Left renal cortex interstitium (tissue), 4 donors: ENCODE results near the gene OR1J2. TPM values are rescaled to one million over a fixed set of nuclear protein-coding genes. Genes with fewer than 3 reads are reported as not detected.
A peak's percentile ranks its signal among the peaks of the same experiment; 100 is the strongest.
"Not testable (repeated sequence)": the region's sequence is repeated elsewhere in the genome, so short reads cannot be mapped to it uniquely, and the experiment has no call there.

Experiments used
- DNase-seq, 4 donors: peaks; one replicate each; pipeline ENCODE4 v3.0.0-alpha.2; 2013; ENCODE audit warnings: low read depth in 4 of 4, low spot score in 2 of 4, missing footprints in 1 of 4
- polyA plus RNA-seq, 4 donors: library from polyadenylated mRNA; unstranded; fragments of 120-200 nt; gene quantifications; one replicate each; pipeline ENCODE4 v1.2.1, GENCODE V29; 2013; ENCODE audit not compliant: insufficient read length in 4 of 4

The OR1J2 gene, protein sequence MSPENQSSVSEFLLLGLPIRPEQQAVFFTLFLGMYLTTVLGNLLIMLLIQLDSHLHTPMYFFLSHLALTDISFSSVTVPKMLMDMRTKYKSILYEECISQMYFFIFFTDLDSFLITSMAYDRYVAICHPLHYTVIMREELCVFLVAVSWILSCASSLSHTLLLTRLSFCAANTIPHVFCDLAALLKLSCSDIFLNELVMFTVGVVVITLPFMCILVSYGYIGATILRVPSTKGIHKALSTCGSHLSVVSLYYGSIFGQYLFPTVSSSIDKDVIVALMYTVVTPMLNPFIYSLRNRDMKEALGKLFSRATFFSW
- polyA plus RNA-seq, result not detected

DNA sequence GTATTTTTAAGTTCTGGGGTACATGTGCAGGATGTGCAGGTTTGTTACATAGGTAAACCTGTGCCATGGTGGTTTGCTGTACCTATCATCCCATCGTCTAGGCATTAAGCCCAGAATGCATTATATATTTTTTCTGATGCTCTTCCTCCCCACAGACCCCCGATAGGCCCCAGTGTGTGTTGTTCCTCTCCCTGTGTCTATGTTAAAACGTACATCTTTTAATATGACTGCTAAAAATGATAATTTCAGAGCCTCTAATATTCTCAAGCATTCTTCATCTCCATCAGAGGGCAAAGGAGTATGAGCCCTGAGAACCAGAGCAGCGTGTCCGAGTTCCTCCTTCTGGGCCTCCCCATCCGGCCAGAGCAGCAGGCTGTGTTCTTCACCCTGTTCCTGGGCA lies at the start of gene OR1J2:
Gene OR1J2, plus strand, starts transcription at position 301 of the 400 bp plus-strand sequence. Its CDS starts 0 bp downstream, at position 301.
- DNase-seq, result no peak

DNA sequence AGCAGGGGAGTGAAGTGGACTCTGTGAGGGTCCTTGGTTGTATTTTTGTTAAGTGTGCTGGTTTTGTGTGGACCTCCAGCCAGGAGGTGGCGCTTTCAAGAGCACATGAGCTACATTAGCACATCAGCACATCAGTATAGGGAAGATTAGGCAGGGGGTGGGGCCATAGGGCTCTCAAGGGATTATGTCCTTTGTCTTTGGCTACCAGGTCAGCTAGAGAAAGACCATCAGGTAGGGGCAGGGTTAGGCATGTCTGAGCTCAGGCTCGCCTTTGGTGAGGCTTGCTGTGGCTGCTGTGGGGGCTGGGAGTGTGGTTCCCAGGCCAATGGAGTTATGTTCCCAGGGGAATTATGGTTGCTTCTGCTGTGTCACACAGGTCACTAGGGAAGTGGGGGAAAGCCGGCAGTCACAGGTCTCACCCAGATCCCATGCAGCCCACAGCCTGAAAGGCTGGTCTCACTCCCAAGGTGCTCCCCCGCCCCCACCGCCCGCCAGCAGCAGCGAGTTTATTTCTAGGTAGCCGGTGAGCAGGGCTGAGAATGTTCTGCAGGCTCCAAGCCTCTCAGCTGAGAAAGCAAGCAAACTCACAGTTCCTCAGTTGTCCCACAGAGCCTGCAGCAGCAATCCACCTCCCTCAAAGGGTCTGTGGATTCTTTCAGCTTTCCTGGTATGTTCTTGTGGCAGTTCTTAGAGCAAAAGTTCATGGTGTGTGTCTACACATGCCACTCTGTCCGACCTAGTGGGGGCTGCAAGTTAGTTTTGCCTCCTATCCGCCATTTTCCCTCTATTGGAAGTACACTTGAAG lies 46.6 kb upstream of the OR1J2 start:
- DNase-seq, result no peak

DNA sequence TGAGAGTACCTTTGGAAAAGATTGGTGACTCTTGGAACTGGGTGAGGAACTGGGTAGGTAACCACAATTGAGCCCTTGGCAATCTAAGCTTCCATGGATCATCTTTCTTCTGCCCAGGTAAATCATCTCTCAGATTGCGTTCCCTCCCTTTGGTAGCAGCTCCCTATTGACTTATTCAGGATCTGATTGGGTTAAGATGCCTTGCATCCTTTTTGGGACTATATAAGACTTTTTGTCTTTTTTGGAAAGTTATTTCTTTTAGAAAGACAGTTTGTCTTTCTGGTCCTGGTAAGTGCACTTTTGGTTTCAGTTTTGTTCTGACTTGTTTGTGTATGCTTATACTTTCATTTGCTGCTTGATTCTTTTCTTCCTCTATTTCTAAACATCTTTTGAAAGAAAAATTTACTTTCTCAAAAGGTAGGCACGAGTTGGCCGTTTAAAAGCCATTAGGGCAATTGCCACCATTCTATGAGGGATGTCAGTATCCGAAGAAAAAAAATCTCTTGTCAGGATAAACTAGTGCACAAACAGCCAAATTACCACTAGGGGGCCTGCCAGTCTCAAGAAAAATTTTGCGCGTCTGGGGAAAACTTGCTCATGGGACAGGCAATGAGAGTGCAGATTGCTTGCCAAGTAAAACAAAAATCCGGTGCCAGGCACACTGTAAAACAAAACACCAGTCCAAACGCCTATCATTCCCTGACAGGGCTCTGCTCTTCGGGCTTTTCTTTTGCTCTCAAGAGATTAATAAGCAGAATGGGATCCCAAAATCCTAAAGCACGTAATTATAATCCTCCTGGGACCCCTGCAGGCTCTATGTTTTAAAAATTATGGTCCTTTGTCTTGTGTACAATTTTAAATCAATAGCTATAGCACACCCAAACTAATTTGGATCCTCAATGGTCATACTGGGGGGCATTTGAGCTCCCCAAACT lies 45.7 kb upstream of the OR1J2 start:
- peak; percentile 36 to 65 (median 46) for DNase-seq

DNA sequence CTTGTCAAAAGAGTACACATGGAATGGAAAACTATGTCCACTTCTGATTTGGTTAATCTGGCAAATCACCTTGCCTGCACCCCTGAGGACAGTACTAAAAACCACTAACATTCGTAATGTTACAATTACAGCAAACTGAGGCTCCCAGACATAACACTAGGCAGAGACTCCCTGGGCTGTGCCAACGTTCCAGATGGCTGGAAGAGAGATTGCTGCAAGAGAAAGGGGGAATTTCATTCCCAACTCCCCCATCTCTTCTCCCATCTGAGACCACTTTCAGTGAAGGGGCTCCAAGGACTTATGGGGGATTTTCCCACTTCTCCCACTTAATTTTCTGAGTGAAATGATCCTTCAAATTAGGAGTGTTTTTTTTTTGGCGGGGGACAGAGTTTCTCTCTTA lies 44.1 kb upstream of the OR1J2 start:
- no peak for DNase-seq

DNA sequence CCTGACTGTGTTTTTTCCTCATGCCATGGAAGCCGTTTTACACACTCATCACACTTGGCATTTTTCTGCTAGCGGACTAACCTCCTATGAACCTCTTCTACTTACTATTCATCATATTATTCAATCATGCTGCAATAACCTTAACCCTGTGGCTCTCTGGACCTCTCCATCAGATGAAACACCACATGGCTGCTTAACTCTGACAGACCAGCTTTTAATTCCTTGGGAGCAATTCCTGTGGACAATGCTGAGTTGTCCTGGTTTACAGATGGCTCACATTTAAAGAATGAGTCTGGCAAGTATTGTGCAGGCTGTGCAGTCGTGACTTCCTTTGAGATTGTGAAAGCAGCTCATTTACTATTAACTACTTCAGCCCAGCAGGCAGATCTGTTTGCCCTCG lies 41.9 kb upstream of the OR1J2 start:
- no peak for DNase-seq

DNA sequence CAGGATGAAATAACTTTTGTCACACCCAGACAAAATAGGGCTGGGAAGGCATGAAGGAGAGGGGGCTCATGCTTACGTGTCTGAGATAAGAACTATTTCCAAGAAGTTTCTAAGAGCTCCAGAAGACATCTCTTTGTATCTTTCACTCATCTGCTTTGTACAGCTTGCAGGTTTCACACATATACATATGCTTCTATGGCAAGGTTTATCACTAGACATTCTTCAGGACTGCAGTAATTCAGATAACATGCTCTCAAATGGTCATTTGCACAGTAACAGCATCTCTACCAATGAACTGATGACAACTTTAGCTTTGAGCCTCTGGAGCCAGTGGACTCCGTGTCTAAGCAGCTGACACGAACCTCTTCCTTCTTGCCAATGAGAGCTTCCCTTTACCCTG lies 36.0 kb upstream of the OR1J2 start:
- no peak for DNase-seq

DNA sequence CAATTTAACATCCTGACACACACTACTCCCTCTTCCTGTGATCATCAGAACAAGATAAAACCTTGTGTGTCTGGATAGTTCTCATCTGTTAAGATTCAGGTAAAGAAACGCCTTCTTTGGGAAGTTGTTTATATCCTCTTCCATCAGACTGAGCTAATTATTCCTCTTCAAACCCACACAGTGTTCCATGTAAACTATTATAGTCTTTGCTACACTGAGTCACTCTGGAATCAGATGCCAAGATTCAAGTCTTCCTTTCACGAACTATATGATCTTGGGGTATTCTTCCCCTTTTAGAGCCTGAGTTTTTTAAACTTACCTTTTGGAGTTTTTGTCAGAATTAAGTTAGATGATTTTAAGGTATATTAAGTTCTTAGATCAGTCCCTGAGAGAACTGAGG lies 34.9 kb upstream of the OR1J2 start:
- DNase-seq, result no peak

DNA sequence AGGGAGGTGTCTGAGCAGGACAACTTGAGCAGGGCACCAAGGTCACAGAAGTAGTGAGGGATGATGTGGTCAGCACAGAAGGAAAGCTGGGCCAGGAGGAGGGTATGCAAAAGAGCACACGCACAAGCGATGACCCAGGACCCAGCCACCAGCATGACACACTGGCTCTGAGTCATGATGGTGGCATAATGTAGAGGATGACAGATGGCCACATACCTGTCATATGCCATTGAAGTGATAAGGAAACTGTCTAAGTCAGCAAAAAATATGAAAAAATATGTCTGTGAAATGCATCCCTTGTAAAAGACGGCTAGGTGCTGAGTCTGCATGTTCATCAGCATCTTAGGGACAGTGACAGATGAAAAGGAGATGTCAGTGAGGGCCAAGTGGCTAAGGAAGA lies 33.3 kb upstream of the OR1J2 start:
- no peak for DNase-seq

DNA sequence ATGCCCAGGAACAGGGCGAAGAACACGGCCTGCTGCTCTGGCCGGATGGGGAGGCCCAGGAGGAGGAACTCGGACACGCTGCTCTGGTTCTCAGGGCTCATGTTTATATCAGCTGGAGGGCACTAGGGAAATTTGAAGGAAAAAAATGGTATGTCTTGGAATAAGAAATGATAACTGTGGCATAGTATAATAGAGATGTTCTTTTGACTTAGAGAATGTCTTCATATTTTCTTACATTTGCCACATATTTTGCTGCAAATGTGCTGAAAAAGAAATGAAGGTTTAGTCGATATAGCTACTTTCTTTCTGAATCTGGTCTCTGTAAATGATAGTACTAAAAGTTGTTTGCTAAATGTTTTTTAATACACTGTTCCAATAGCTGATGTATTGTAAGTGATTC lies 32.8 kb upstream of the OR1J2 start, which contains the start of gene OR1J1:
Gene OR1J1, minus strand, starts transcription at position 101 of the 400 bp plus-strand sequence. Its CDS starts 0 bp downstream, at position 101.
- no peak for DNase-seq

DNA sequence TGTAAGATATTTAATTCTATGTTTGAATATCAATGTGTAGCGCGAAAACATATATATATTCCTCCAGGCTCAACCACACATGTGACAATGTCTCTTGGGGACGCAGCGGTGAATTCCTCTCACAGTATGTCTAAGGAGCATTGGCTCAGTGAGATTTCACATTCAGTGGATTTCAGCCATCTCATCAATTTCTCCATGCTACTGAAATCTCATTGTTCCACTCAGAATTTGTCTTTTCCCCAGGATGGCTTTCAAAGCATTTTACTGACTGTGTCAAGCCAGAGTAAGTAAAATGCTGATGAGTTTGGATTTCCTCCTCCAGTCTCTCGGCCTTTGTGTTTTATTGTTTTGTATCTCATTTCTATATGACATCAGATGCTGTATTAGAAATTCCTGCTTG lies 31.5 kb upstream of the OR1J2 start:
- DNase-seq, result no peak

DNA sequence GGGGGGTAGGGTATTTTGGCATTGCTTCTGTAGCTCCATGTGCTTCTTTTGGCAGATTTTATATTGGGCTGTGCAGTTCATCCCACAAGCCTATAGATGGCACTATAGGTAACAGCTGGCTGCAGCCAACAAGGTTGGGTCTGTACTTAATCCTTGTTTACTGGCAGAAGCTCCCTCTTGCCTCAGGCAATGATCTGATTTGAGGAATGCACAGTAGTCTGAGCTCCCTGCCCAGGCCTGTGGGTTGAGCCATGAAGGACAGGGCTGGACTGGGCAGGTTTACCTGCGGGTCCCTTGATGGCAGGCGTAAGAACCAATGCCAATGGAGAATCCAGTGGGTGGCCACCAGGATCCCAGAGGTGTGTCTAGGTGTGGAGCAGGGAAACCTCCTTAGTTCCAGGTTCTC lies 11.7 kb upstream of the OR1J2 start:
- no peak for DNase-seq

DNA sequence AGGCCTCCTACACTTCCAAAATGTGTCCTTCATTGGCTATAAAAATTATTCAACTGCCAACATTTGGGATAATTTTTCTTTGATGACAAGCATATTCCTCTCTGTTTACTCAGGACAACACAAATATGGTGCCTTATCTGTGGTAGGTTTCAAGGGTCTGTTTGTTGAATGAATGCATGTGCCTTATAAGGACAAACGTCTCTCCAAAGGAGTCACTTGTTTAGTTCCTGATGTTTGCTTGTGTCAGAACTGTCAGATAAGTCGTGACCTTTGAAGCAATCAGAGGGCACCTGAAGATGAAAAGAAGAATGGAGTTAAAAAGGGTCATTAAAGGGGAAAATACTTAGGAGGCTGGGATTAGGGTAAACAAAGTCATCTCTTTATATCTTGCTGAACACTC lies 3.6 kb upstream of the OR1J2 start:
- no peak for DNase-seq

DNA sequence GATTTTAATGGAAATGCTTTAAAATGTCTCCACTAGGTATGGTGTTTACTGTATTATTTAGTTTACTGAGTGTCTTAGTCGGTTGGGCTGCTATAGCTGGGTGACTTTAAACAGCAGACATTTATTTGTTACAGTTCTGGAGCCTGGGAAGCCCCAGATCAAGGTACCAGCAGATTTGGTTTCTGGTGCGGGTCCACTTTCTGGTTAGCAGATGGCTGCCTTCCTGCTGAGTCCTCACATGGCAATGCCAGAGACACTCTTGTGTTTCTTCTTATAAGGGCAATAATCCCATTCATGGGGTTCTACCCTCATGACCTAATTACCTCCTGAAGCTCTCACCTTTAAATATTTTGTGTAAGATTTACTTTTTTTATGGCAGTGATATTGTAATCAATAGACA lies 7.6 kb downstream of the OR1J2 start:
- no peak for DNase-seq

DNA sequence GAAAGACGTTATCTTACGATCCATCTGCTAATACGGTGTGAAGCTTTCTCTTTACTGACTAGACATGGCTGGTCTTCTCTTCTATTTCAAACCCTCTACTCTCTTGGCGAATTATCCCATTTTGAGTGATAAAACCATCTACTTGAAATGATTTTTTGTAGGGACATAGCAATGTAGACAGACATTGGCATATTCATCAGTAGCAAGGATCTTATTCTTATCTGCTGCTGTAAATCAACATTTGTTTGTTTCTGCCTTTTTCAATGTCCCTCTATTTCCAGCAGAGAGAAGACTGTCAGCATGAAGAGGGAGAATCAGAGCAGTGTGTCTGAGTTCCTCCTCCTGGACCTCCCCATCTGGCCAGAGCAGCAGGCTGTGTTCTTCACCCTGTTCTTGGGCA lies 8.2 kb downstream of the OR1J2 start, which contains the start of gene OR1J4:
Gene OR1J4, plus strand, starts transcription at position 301 of the 400 bp plus-strand sequence. Its CDS starts 0 bp downstream, at position 301.
- no peak for DNase-seq

DNA sequence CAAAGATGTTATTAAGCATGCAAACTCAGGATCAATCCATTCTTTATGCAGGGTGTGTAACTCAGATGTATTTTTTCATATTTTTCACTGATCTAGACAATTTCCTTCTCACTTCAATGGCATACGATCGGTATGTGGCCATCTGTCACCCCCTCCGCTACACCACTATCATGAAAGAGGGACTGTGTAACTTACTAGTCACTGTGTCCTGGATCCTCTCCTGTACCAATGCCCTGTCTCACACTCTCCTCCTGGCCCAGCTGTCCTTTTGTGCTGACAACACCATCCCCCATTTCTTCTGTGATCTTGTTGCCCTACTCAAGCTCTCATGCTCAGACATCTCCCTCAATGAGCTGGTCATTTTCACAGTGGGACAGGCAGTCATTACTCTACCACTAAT lies 8.8 kb downstream of the OR1J2 start:
- DNase-seq, result no peak

DNA sequence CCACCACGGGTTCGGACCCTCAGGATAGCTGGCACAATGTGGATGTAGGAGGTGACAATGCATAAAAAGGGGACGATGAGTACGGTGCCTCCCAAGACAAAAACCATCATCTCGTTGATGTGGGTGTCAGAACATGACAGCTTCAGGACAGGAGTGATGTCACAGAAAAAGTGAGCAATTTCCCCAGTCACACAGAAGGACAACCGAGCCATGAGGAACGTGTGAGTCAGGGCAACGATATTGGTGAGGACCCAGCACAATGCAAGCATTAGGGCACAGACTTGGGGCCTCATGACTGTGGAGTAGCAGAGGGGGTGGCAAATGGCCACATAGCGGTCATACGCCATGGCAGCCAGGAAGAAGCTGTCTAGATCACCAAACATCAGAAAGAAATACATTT lies 16.0 kb downstream of the OR1J2 start:
- no peak for DNase-seq

DNA sequence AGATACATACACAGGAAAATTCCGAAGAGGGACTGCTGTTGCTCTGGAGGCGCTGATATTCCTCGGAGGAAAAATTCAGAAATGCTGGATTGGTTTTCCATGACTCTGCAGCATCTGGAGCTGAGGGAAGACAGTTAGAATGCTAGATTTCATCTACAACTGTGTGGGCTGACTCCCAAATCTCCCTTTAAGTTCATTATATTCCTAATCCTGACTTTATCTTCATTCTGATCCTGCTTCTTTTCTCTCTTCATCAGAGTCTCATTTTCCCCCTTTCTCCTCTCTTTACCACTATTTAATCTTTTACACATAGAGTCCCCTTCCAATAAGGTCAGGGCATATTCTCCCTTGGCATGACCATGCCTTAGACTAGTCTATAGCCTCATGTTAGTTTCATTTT lies 16.6 kb downstream of the OR1J2 start, which contains the start of gene OR1N1:
Gene OR1N1, minus strand, starts transcription at position 101 of the 400 bp plus-strand sequence. Its CDS starts 0 bp downstream, at position 101.
- no peak for DNase-seq

DNA sequence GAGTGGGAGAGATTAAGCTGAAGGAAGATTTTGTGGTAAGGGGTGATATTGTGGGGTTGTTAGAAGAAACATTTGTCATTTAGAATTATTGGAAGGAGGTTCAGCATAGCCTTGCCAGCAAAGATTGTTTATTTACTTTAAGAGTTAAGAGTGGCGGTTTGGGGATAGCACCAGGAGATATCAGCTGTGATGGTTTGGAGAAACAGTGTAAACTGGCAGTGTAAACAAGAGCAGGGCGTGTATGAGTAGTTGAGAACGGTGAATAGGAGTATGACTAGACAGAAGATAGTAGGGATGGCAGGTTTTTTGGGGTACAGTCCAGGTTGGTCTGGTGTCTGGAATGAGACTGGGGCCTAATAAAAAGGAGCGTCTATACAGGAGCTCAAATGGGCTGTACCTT lies 20.6 kb downstream of the OR1J2 start:
- not testable (repeated sequence) for DNase-seq

DNA sequence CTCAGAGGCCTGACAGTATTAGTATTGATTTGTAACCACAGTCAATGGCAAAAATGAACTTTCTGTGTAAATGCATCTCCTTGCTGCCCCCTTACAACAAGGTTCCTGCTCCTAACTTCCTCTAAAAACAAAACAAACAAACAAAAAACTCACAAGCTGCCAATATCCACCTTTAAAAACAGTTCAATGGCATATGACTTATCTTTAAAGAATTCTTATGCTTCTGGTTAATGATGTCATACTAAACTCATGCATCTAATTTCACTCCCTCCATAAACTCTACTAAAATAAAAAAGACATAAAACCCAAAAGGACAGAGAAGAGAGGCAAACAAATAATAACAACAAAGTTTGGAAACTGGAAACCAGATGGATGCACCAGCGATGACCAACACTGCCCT lies 25.5 kb downstream of the OR1J2 start:
- no peak for DNase-seq

DNA sequence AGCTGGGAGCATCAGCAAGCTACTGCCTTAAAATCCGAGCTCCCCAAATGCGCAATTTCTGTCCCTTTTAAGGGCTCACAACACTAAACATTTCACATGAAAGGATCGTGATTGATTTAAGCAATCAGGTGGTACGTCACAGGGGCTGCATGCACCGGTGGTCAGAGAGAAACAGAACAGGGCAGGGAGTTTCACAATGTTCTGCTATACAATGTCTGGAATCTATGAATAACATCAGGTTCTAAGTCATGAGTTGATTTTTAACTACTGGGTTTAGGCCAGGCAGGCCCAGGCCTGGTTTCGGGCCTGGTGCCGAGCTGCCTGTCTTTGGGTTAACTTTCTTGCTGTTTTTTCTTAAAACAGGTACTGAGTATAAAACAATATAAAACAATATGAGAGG lies 26.5 kb downstream of the OR1J2 start:
- DNase-seq, result not testable (repeated sequence)

DNA sequence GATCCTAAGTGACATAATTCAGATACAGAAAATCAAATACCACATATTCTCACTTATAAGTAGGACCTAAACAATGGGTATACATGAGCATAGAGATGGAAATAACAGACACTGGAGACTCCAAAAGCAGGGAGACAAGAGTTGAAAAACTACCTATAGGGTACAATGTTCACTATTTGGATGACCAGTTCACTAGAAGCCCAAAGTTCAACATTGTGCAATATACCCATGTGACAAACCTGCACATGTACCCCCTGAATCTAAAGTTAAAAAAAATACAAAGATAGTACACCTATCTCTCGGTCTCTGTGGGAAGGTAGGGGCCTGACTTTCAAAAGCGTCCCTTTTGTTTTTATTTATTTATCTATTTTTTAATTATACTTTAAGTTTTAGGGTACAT lies 28.2 kb downstream of the OR1J2 start:
- DNase-seq, result no peak
